Ascending aorta (tissue), 2 donors: ENCODE results near the gene SMTNL1. TPM values are rescaled to one million over a fixed set of nuclear protein-coding genes. Genes with fewer than 3 reads are reported as not detected.

Experiments used
- DNase-seq, 2 donors: peaks; one replicate each; pipeline ENCODE4 v3.0.0-alpha.2; 2019; ENCODE audit warnings: low spot score in 2 of 2
- H3K27ac ChIP-seq, 2 donors: fragments of 200-600 bp; sonication (generic); one replicate each; pipeline ENCODE4 v1.5.1; 2016 to 2017; ENCODE audit warnings: mild to moderate bottlenecking in 1 of 2
- H3K27me3 ChIP-seq: fragments of 200-600 bp; sonication (generic); one replicate; pipeline ENCODE4 v1.5.1; 2017
- H3K36me3 ChIP-seq, 2 donors: fragments of 200-600 bp; sonication (generic); one replicate each; pipeline ENCODE4 v1.5.1; 2016
- H3K4me1 ChIP-seq, 2 donors: fragments of 200-600 bp; sonication (generic); one replicate each; pipeline ENCODE4 v1.5.1; 2016 to 2017; ENCODE audit warnings: mild to moderate bottlenecking in 1 of 2
- H3K4me3 ChIP-seq, 2 donors: fragments of 200-600 bp; sonication (generic); one replicate each; pipeline ENCODE4 v1.5.1; 2016 to 2017; ENCODE audit warnings: mild to moderate bottlenecking in 1 of 2
- H3K9me3 ChIP-seq, 2 donors: fragments of 200-600 bp; sonication (generic); one replicate each; pipeline ENCODE4 v1.5.1; 2016
- CTCF ChIP-seq, 3 experiments: fragments of 200-600 bp in 2 of 3; fragments of 450-650 bp in 1 of 3; sonication (generic) in 2 of 3; IDR thresholded peaks; one replicate each; pipeline ENCODE4 v1.5.1; 2016 to 2019; ENCODE audit warnings: antibody characterized with exemption in 3 of 3, mild to moderate bottlenecking in 1 of 3, moderate library complexity in 1 of 3
- intact Hi-C: fragments of 100-400 bp; cut with DNase I; formaldehyde crosslinking; loops from one replicate; pipeline ENCODE4 v1.15.1; 2023
- total RNA-seq: library from RNA; depleted of rRNA; stranded (reverse); fragments of >200 nt; gene quantifications from one replicate; pipeline ENCODE4 v1.1.0, GENCODE V29; 2016

The SMTNL1 gene
- total RNA-seq, 1 donor from 2014 or later = not detected

DNA sequence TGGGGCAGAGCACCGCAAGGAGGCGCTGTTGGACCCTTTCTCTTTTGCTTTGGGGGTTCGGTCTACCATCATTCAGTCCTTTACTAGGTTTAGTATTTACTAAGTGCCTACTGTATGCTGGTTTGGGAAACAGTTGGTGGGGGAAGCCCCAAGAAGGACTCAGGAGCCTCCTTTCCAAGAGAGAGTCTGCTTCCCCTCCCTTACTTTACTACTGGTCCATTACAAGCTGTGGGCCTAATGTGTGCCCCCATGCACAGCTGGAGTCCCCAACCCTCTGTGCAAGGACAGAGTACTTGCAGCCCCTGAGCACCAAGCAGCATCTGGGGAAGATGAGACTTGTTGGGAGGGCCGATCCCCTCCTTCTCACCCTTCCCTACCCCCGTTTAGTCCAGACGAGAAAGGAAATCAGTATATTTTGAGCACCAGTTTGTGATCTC is 31.0 kb downstream of the SMTNL1 start:
- TF ChIP-seq CTCF (IDR thresholded peaks at IDR 0.05) = peak in 2 of 3 experiments; percentile 83
- intact Hi-C loops = loop anchor here (1.0 to 10.0 kb wide), 6 partner anchors 30 to 236 kb away; partner anchors contain the start of genes CTNND1 and TIMM10
- Histone ChIP-seq H3K4me1 (peaks cover 6 to 20% of the 10 kb centered on the region in 2 donors), H3K36me3 (no peaks in the 10 kb centered on the region), H3K4me3 (peak overlapping the region; percentile 84 to 93), H3K9me3 (no peaks in the 10 kb centered on the region), H3K27ac (peak overlapping the region; percentile 78 to 82), H3K27me3 (no peaks in the 10 kb centered on the region)
- DNase-seq = peak in 1 of 2 donors; percentile 92

DNA sequence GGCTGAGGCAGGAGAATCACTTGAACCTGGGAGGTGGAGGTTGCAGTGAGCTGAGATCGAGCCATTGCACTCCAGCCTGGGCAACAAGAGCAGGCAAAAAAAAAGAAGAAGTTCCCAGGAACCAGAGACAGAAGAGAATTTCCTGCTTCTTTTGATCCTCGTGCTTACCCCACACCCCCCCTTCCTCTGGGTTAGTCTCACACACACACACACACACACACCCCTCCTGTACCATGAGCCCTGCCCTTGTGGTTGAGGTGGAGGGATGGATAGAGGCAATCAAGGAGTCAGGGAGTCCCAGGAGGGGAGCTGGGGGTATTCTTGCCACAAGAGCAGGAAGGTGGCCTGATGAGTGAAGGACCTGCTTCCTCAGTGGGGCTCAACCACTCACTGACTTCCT is 34.2 kb downstream of the SMTNL1 start:
- intact Hi-C loops = no loop called here
- H3K27ac ChIP-seq = no peak overlapping the region
- H3K27me3 ChIP-seq = no peaks in the 10 kb centered on the region
- TF ChIP-seq CTCF (IDR thresholded peaks at IDR 0.05) = no peak
- no peak overlapping the region for H3K4me3 ChIP-seq
- H3K4me1 ChIP-seq = peaks cover 6 to 10% of the 10 kb centered on the region in 2 donors
- H3K9me3 ChIP-seq = no peaks in the 10 kb centered on the region
- no peak for DNase-seq
- H3K36me3 ChIP-seq = no peaks in the 10 kb centered on the region

DNA sequence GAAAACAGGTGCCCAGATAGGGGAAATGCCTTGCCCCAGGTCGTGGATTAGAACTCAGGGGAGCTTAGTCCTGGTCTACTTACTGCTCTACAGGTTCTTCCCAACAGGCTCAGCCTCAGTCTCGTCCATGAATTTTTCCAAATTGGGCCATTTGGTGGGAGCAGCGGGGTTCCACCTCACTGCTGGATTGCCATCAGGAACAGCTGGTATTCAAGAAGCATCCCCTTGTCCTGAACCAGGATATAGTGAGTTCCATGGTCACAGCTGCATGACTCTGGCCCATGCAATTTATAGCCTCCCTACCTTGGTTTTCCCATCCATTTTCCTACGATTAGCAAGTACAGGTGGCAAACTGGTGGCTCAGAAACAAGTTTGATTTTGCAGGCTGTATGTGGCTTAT is 36.7 kb downstream of the SMTNL1 start:
- no peaks in the 10 kb centered on the region for H3K36me3 ChIP-seq
- H3K27me3 ChIP-seq = no peaks in the 10 kb centered on the region
- H3K4me3 ChIP-seq = no peak overlapping the region
- no peak overlapping the region for H3K27ac ChIP-seq
- peaks cover 0 to 1% of the 10 kb centered on the region in 2 donors for H3K4me1 ChIP-seq
- no peak for TF ChIP-seq CTCF (IDR thresholded peaks at IDR 0.05)
- no peaks in the 10 kb centered on the region for H3K9me3 ChIP-seq
- intact Hi-C loops = no loop called here
- DNase-seq = no peak

DNA sequence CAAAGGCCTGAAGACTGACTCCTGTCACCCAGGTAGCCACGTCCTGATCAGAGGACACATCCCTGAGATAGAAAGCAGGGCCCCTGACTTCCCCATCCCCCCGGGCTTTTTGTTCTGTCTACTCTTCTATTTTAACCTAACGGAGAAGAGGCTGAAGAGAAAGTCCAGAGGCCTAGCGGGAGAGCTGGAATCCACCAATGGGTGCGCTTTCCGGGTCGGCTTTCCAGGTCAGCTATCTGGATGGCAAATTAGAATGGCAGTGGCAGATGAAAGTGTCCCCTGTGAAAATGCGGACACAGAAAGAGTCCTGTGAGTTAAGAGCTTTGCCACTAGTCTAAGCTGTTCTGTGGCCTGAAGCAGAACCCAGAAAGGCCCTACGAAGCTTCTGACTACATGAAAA is 46.9 kb downstream of the SMTNL1 start:
- intact Hi-C loops = no loop called here
- no peaks in the 10 kb centered on the region for H3K4me1 ChIP-seq
- H3K9me3 ChIP-seq = no peaks in the 10 kb centered on the region
- no peak for TF ChIP-seq CTCF (IDR thresholded peaks at IDR 0.05)
- DNase-seq = no peak
- no peaks in the 10 kb centered on the region for H3K36me3 ChIP-seq
- no peak overlapping the region for H3K27ac ChIP-seq
- H3K27me3 ChIP-seq = no peaks in the 10 kb centered on the region
- H3K4me3 ChIP-seq = no peak overlapping the region

- Histone ChIP-seq H3K4me3 (no peak overlapping the region), H3K36me3 (no peaks in the 10 kb centered on the region), H3K27ac (no peak overlapping the region), H3K9me3 (no peaks in the 10 kb centered on the region), H3K4me1 (no peaks in the 10 kb centered on the region), H3K27me3 (no peaks in the 10 kb centered on the region)
- DNase-seq = no peak
- no peak for TF ChIP-seq CTCF (IDR thresholded peaks at IDR 0.05)
- intact Hi-C loops = no loop called here
These were observed 47.9 kb downstream of the SMTNL1 start for GRCh38 chr11:57585301-57585700.

GRCh38 chr11:57586711-57587245 is 49.4 kb downstream of the SMTNL1 start:
- DNase-seq = no peak
- no peak for TF ChIP-seq CTCF (IDR thresholded peaks at IDR 0.05)
- H3K36me3 ChIP-seq = no peaks in the 10 kb centered on the region
- H3K4me1 ChIP-seq = no peaks in the 10 kb centered on the region
- H3K27me3 ChIP-seq = no peaks in the 10 kb centered on the region
- H3K27ac ChIP-seq = no peak overlapping the region
- intact Hi-C loops = no loop called here
- no peak overlapping the region for H3K4me3 ChIP-seq
- H3K9me3 ChIP-seq = no peaks in the 10 kb centered on the region
